A673 (cell line): Measurements from ENCODE around the gene SLCO3A1.

Experiments
- CTCF ChIP-seq: fragments of 300-800, 200-600 bp; sonication (generic); conservative IDR thresholded peaks from 2 replicates; pipeline ENCODE4 v1.5.1; 2017; ENCODE audit warnings: low read depth, mild to moderate bottlenecking, antibody characterized with exemption, low read length, moderate library complexity, mixed read lengths
- EZH2 ChIP-seq: fragments of 200-600 bp; sonication (generic); IDR thresholded peaks from 2 replicates; pipeline ENCODE4 v1.6.1; 2017; ENCODE audit warnings: borderline replicate concordance, low read depth, mild to moderate bottlenecking, mixed read lengths, antibody characterized with exemption, low read length; ENCODE audit not compliant: poor library complexity, severe bottlenecking

- TF ChIP-seq CTCF (no peak), EZH2 (no peak)
Measured at GRCh38 chr15:91942720-91943394, 89.3 kb downstream of the SLCO3A1 start.
